Loucy (cell line): ENCODE results near the gene ZNF771.
"Not testable (repeated sequence)": the region's sequence is repeated elsewhere in the genome, so short reads cannot be mapped to it uniquely, and the experiment has no call there.

ENCODE experiments used
- H2AFZ ChIP-seq: fragments of 200-600 bp; sonication (generic); 2 replicates; pipeline ENCODE4 v1.6.0; 2016; ENCODE audit warnings: antibody characterized with exemption, mild to moderate bottlenecking, low read length, moderate library complexity
- H3F3A ChIP-seq: fragments of 200-600 bp; 2 replicates; pipeline ENCODE4 v1.6.0; 2016; ENCODE audit warnings: antibody characterized with exemption, low read depth, mild to moderate bottlenecking
- H3K27me3 ChIP-seq: fragments of 200-600 bp; sonication (generic); 2 replicates; pipeline ENCODE4 v1.6.1; 2014; ENCODE audit warnings: low read length, mild to moderate bottlenecking; ENCODE audit not compliant: insufficient read depth, poor library complexity, severe bottlenecking
- H3K36me3 ChIP-seq: fragments of 200-600 bp; sonication (generic); 2 replicates; pipeline ENCODE4 v1.6.1; 2016; ENCODE audit warnings: low read length; ENCODE audit not compliant: insufficient read depth
- H3K4me1 ChIP-seq: fragments of 200-600 bp; sonication (generic); 2 replicates; pipeline ENCODE4 v1.5.1; 2014; ENCODE audit warnings: low read length, mild to moderate bottlenecking; ENCODE audit not compliant: insufficient read depth, poor library complexity, severe bottlenecking
- H3K4me2 ChIP-seq: fragments of 200-600 bp; sonication (generic); 2 replicates; pipeline ENCODE4 v1.6.0; 2014; ENCODE audit warnings: antibody characterized with exemption, low read length, low read depth, mild to moderate bottlenecking; ENCODE audit not compliant: poor library complexity, severe bottlenecking
- H3K4me3 ChIP-seq: fragments of 200-600 bp; sonication (generic); 2 replicates; pipeline ENCODE4 v1.5.1; 2014; ENCODE audit warnings: low read length, mild to moderate bottlenecking, mixed read lengths; ENCODE audit not compliant: poor library complexity, severe bottlenecking
- H3K79me2 ChIP-seq: fragments of 200-600 bp; sonication (generic); 2 replicates; pipeline ENCODE4 v1.6.1; 2014; ENCODE audit warnings: low read length; ENCODE audit not compliant: insufficient read depth
- H3K9ac ChIP-seq: fragments of 200-600 bp; sonication (generic); 2 replicates; pipeline ENCODE4 v1.6.0; 2014; ENCODE audit warnings: mild to moderate bottlenecking, low read depth, low read length, moderate library complexity; ENCODE audit not compliant: poor library complexity, severe bottlenecking
- H3K9me2 ChIP-seq: fragments of 200-600 bp; sonication (generic); replicated peaks from 2 replicates; pipeline ENCODE4 v1.6.1; 2016; ENCODE audit warnings: low read depth, low read length, mixed read lengths
- H3K9me3 ChIP-seq: fragments of 200-600 bp; sonication (generic); 2 replicates; pipeline ENCODE4 v1.6.1; 2014; ENCODE audit warnings: mild to moderate bottlenecking, antibody characterized with exemption, low read length, low read depth; ENCODE audit not compliant: insufficient read depth
- H4K20me1 ChIP-seq: fragments of 200-600 bp; sonication (generic); 2 replicates; pipeline ENCODE4 v1.6.0; 2014; ENCODE audit warnings: antibody characterized with exemption, low read length, mild to moderate bottlenecking; ENCODE audit not compliant: insufficient read depth, poor library complexity, severe bottlenecking
- EZH2phosphoT487 ChIP-seq: fragments of 200-600 bp; IDR thresholded peaks from 2 replicates; pipeline ENCODE4 v1.6.1; 2018; ENCODE audit warnings: antibody characterized with exemption, mild to moderate bottlenecking, moderate library complexity, borderline replicate concordance
- TF ChIP-seq, protein P1 (sequence below): fragments of 200-600 bp; sonication (generic); conservative IDR thresholded peaks from 2 replicates; pipeline ENCODE4 v1.5.1; 2014; ENCODE audit warnings: mild to moderate bottlenecking, antibody characterized with exemption, low read length

ZNF771 gene

GRCh38 chr16:30446203-30446595, 38.8 kb downstream of the ZNF771 start:
- Histone ChIP-seq H3K9me3 (no peaks in the 10 kb centered on the region), H3K9me2 (no peaks in the 10 kb centered on the region), H3K27me3 (no peaks in the 10 kb centered on the region), H3F3A (no peaks in the 10 kb centered on the region), H4K20me1 (peaks cover 24% of the 10 kb centered on the region), H3K4me2 (peak overlapping the region; percentile 93), H3K79me2 (peaks cover 29% of the 10 kb centered on the region), H2AFZ (peak overlapping the region; percentile 81), H3K4me3 (peak overlapping the region; percentile 91), H3K4me1 (peaks cover 29% of the 10 kb centered on the region), H3K36me3 (no peaks in the 10 kb centered on the region), H3K9ac (peak overlapping the region; percentile 96)
- TF ChIP-seq, protein P1, sequence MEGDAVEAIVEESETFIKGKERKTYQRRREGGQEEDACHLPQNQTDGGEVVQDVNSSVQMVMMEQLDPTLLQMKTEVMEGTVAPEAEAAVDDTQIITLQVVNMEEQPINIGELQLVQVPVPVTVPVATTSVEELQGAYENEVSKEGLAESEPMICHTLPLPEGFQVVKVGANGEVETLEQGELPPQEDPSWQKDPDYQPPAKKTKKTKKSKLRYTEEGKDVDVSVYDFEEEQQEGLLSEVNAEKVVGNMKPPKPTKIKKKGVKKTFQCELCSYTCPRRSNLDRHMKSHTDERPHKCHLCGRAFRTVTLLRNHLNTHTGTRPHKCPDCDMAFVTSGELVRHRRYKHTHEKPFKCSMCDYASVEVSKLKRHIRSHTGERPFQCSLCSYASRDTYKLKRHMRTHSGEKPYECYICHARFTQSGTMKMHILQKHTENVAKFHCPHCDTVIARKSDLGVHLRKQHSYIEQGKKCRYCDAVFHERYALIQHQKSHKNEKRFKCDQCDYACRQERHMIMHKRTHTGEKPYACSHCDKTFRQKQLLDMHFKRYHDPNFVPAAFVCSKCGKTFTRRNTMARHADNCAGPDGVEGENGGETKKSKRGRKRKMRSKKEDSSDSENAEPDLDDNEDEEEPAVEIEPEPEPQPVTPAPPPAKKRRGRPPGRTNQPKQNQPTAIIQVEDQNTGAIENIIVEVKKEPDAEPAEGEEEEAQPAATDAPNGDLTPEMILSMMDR = no peak

DNA sequence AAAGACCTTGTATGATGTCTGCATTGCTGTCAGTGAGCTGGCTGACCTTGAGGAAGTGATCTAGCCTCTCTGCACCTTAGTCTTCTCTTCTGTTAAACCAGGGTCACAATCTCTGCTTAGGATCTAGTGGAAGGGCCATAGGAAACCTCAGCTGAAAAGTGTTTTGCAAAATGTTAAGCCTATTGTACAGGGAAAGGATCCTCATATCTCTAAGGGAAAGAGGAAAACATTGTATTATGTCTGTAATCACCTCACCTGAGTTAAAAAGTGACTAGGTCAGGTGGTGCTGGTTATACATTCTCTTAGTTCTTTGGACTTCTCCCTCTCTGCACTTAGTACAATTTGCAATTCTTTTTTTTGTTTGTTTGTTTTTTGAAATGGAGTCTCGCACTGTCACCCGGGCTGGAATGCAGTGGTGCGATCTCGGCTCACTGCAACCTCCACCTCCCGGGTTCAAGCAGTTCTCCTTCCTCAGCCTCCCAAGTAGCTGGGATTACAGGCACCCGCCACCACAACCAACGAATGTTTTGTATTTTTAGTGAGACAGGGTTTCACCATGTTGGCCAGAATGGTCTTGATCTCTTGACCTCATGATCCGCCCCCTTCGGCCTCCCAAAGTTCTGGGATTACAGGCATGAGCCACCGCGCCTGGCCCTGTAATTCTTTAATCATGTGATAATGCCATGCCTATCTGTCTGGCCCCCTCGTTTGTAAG, 40.3 kb downstream of the ZNF771 start:
- H3K27me3 ChIP-seq = no peaks in the 10 kb centered on the region
- no peaks in the 10 kb centered on the region for H3F3A ChIP-seq
- no peaks in the 10 kb centered on the region for H3K9me3 ChIP-seq
- H3K9ac ChIP-seq = no peak overlapping the region
- TF ChIP-seq EZH2phosphoT487 = no peak
- TF ChIP-seq, protein P1 = no peak
- peaks cover 35% of the 10 kb centered on the region for H3K4me1 ChIP-seq
- H2AFZ ChIP-seq = no peak overlapping the region; the same call in 1 of the 2 replicates
- H4K20me1 ChIP-seq = peaks cover 24% of the 10 kb centered on the region
- H3K4me2 ChIP-seq = no peak overlapping the region
- H3K4me3 ChIP-seq = no peak overlapping the region
- peaks cover 29% of the 10 kb centered on the region for H3K79me2 ChIP-seq
- H3K9me2 ChIP-seq = no peaks in the 10 kb centered on the region
- no peaks in the 10 kb centered on the region for H3K36me3 ChIP-seq

- no peak overlapping the region for H3K4me2 ChIP-seq
- no peaks in the 10 kb centered on the region for H3K27me3 ChIP-seq
- no peak overlapping the region for H3K9ac ChIP-seq
- no peaks in the 10 kb centered on the region for H3K9me3 ChIP-seq
- TF ChIP-seq, protein P1 = no peak
- TF ChIP-seq EZH2phosphoT487 = no peak
- H3K4me3 ChIP-seq = no peak overlapping the region
- H3K9me2 ChIP-seq = no peaks in the 10 kb centered on the region
- H3K36me3 ChIP-seq = no peaks in the 10 kb centered on the region
- no peak overlapping the region for H2AFZ ChIP-seq
- peaks cover 15% of the 10 kb centered on the region for H3K79me2 ChIP-seq
- H3K4me1 ChIP-seq = peaks cover 22% of the 10 kb centered on the region
- H3F3A ChIP-seq = no peaks in the 10 kb centered on the region
- peaks cover 11% of the 10 kb centered on the region for H4K20me1 ChIP-seq
These were observed 41.7 kb downstream of the ZNF771 start for GRCh38 chr16:30449116-30449435.

DNA sequence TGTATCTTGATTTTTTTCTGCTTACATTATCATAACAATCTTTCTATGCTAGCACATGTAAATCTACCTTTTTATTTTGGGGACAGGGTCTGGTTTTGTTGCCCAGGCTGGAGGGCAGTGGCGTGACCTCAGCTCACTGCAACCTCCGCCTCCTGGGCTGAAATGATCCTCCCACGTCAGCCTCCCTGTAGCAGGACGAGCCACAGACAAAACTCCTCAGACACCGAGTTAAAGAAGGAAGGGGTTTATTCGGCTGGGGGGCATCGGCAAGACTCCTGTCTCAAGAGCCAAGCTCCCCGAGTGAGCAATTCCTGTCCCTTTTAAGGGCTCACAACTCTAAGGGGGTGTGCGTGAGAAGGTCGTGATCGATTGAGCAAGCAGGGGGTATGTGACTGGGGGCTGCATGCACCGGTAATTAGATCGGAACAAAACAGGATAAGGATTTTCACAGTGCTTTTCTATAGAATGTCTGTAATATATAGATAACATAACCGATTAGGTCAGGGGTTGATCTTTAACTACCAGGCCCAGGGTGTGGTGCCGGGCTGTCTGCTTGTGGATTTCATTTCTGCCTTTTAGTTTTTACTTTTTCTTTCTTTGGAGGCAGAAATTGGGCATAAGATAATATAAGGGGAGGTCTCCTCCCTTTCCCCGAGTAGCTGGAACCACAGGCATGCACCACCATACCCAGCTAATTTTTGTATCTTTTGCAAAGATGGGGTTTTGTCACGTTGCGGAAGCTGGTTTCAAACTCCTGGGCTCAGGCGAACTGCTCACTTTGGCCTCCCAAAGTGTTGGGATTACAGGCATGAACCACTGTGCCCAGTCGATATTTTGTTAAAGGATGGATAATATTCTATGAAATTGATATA, 45.5 kb downstream of the ZNF771 start:
- not testable (repeated sequence) for H3K9me3 ChIP-seq, H3K79me2 ChIP-seq, H4K20me1 ChIP-seq, H3F3A ChIP-seq, H3K4me3 ChIP-seq, H3K4me2 ChIP-seq, H3K9ac ChIP-seq, H3K27me3 ChIP-seq, H3K36me3 ChIP-seq, H2AFZ ChIP-seq, H3K9me2 ChIP-seq
- peaks cover 21% of the 10 kb centered on the region for H3K4me1 ChIP-seq
